ENCODE measurements around the gene PALLD.
"Not testable (repeated sequence)": the region's sequence is repeated elsewhere in the genome, so short reads cannot be mapped to it uniquely, and the experiment has no call there.

Gene PALLD

GRCh38 chr4:168796362-168797106, 299.7 kb downstream of the PALLD start:
- Histone ChIP-seq H3K4me3 (no peak overlapping the region), H3K27ac (peak overlapping the region in 10 of 11 experiments; percentile 61 to 98 (median 88); a peak in 21 of 22 replicates), H4K20me1 (no peaks in the 10 kb centered on the region), H3K4me2 (peak overlapping the region in 10 of 11 experiments; percentile 46 to 83 (median 72); a peak in 16 of 22 replicates), H3K9ac (peak overlapping the region in 7 of 11 experiments; percentile 34 to 83 (median 75); a peak in 12 of 22 replicates), H3K9me3 (replicated peaks in 1 of 11) (peaks cover 0 to 40% (median 1%) of the 10 kb centered on the region in 11 experiments; a peak in 11 of 22 replicates), H3K36me3 (peaks cover 0 to 8% (median 0%) of the 10 kb centered on the region in 11 experiments; a peak in 2 of 22 replicates), H3K4me1 (peaks cover 6 to 82% (median 67%) of the 10 kb centered on the region in 10 experiments), H3K27me3 (no peaks in the 10 kb centered on the region)
- no peak for TF ChIP-seq Cebpa-rat (IDR thresholded peaks at IDR 0.05)

GRCh38 chr4:168797194-168797593, 300.3 kb downstream of the PALLD start:
- peaks cover 0 to 40% (median 4%) of the 10 kb centered on the region in 11 experiments; a peak in 12 of 22 replicates for H3K9me3 ChIP-seq (replicated peaks in 1 of 11)
- peak in 3 of 11 experiments; percentile 38 to 87 (median 68); a peak in 6 of 22 replicates for TF ChIP-seq Cebpa-rat (IDR thresholded peaks at IDR 0.05)
- H3K27me3 ChIP-seq = no peaks in the 10 kb centered on the region
- 0 out of 22 replicates have a peak, but pooled peaks cover 0 to 1% (median 0%) of the 10 kb centered on the region in 11 experiments for H3K36me3 ChIP-seq
- H3K4me2 ChIP-seq = peak overlapping the region; percentile 7 to 83 (median 71); a peak in 20 of 22 replicates
- peak overlapping the region in 10 of 11 experiments; percentile 61 to 98 (median 88); a peak in 21 of 22 replicates for H3K27ac ChIP-seq
- H4K20me1 ChIP-seq = no peaks in the 10 kb centered on the region
- H3K9ac ChIP-seq = peak overlapping the region in 9 of 11 experiments; percentile 47 to 83 (median 72); a peak in 17 of 22 replicates
- peaks cover 6 to 84% (median 67%) of the 10 kb centered on the region in 10 experiments for H3K4me1 ChIP-seq
- H3K4me3 ChIP-seq = peak overlapping the region in 3 of 10 experiments; percentile 8 to 20 (median 19); a peak in 2 of 20 replicates

- peaks cover 6 to 89% (median 72%) of the 10 kb centered on the region in 10 experiments for H3K4me1 ChIP-seq
Observed at GRCh38 chr4:168797738-168798375, 301.0 kb downstream of the PALLD start.

GRCh38 chr4:168800926-168801325, 304.1 kb downstream of the PALLD start:
- H4K20me1 ChIP-seq = no peaks in the 10 kb centered on the region
- no peak overlapping the region for H3K4me3 ChIP-seq
- TF ChIP-seq Cebpa-rat (IDR thresholded peaks at IDR 0.05) = no peak
- no peaks in the 10 kb centered on the region for H3K36me3 ChIP-seq
- H3K9ac ChIP-seq = no peak overlapping the region
- peaks cover 0 to 80% (median 63%) of the 10 kb centered on the region in 10 experiments; a peak in 17 of 20 replicates for H3K4me1 ChIP-seq
- H3K27ac ChIP-seq = peak overlapping the region in 4 of 11 experiments; percentile 6 to 98 (median 54); a peak in 4 of 22 replicates
- peaks cover 0 to 18% (median 5%) of the 10 kb centered on the region in 11 experiments; a peak in 9 of 22 replicates for H3K9me3 ChIP-seq (replicated peaks in 1 of 11)
- peak overlapping the region in 4 of 11 experiments; percentile 41 to 57 (median 42); a peak in 6 of 22 replicates for H3K4me2 ChIP-seq
- no peaks in the 10 kb centered on the region for H3K27me3 ChIP-seq

More at GRCh38 chr4:168797738-168798375, 301.0 kb downstream of the PALLD start:
- Histone ChIP-seq H3K36me3 (no peaks in the 10 kb centered on the region), H3K9ac (peak overlapping the region in 9 of 11 experiments; percentile 52 to 83 (median 72); a peak in 17 of 22 replicates), H3K27ac (peak overlapping the region; percentile 19 to 98 (median 87); a peak in 21 of 22 replicates), H3K4me3 (peak overlapping the region in 4 of 10 experiments; percentile 8 to 20 (median 14); a peak in 3 of 20 replicates), H3K4me2 (peak overlapping the region; percentile 7 to 83 (median 71); a peak in 21 of 22 replicates), H4K20me1 (no peaks in the 10 kb centered on the region), H3K9me3 (replicated peaks in 1 of 11) (peaks cover 0 to 39% (median 6%) of the 10 kb centered on the region in 11 experiments; a peak in 12 of 22 replicates), H3K27me3 (no peaks in the 10 kb centered on the region)
- peak in 3 of 11 experiments; percentile 31 to 51 (median 45); a peak in 4 of 22 replicates for TF ChIP-seq Cebpa-rat (IDR thresholded peaks at IDR 0.05)

GRCh38 chr4:168802222-168802621, 305.4 kb downstream of the PALLD start:
- peaks cover 0 to 80% (median 54%) of the 10 kb centered on the region in 10 experiments; a peak in 17 of 20 replicates for H3K4me1 ChIP-seq
- H3K4me2 ChIP-seq = no peak overlapping the region
- no peaks in the 10 kb centered on the region for H3K36me3 ChIP-seq
- H4K20me1 ChIP-seq = no peaks in the 10 kb centered on the region
- TF ChIP-seq Cebpa-rat (IDR thresholded peaks at IDR 0.05) = no peak
- no peaks in the 10 kb centered on the region for H3K27me3 ChIP-seq
- no peak overlapping the region for H3K9ac ChIP-seq
- peaks cover 0 to 18% (median 5%) of the 10 kb centered on the region in 11 experiments; a peak in 9 of 22 replicates for H3K9me3 ChIP-seq (replicated peaks in 1 of 11)
- peak overlapping the region in 4 of 11 experiments; percentile 26 to 95 (median 50); a peak in 4 of 22 replicates for H3K27ac ChIP-seq
- H3K4me3 ChIP-seq = no peak overlapping the region

GRCh38 chr4:168803052-168803451, 306.2 kb downstream of the PALLD start:
- H3K27me3 ChIP-seq, H3K4me3 ChIP-seq, H4K20me1 ChIP-seq, H3K36me3 ChIP-seq, H3K9ac ChIP-seq: not testable (repeated sequence)
- Histone ChIP-seq H3K4me1 (peaks cover 0 to 71% (median 46%) of the 10 kb centered on the region in 10 experiments; a peak in 17 of 20 replicates), H3K4me2 (peak overlapping the region in 5 of 11 experiments; percentile 44 to 66 (median 55); a peak in 9 of 22 replicates), H3K27ac (peak overlapping the region in 5 of 11 experiments; percentile 17 to 65 (median 35); a peak in 6 of 22 replicates), H3K9me3 (replicated peaks in 1 of 11) (peaks cover 0 to 18% (median 5%) of the 10 kb centered on the region in 11 experiments; a peak in 9 of 22 replicates)

GRCh38 chr4:168803732-168804131, 306.9 kb downstream of the PALLD start:
- no peaks in the 10 kb centered on the region for H3K36me3 ChIP-seq
- no peak for TF ChIP-seq Cebpa-rat (IDR thresholded peaks at IDR 0.05)
- H3K4me3 ChIP-seq = no peak overlapping the region
- peak overlapping the region in 5 of 11 experiments; percentile 17 to 65 (median 35); a peak in 5 of 22 replicates for H3K27ac ChIP-seq
- H3K4me1 ChIP-seq = peaks cover 0 to 65% (median 41%) of the 10 kb centered on the region in 10 experiments; a peak in 12 of 20 replicates
- H4K20me1 ChIP-seq = no peaks in the 10 kb centered on the region
- no peaks in the 10 kb centered on the region for H3K27me3 ChIP-seq
- H3K9ac ChIP-seq = no peak overlapping the region
- peak overlapping the region in 5 of 11 experiments; percentile 44 to 66 (median 55); a peak in 9 of 22 replicates for H3K4me2 ChIP-seq
- peaks cover 0 to 18% (median 5%) of the 10 kb centered on the region in 11 experiments; a peak in 9 of 22 replicates for H3K9me3 ChIP-seq (replicated peaks in 1 of 11)

GRCh38 chr4:168804146-168804545, 307.3 kb downstream of the PALLD start:
- Histone ChIP-seq H3K27ac (peak overlapping the region in 4 of 11 experiments; percentile 26 to 62 (median 32); a peak in 3 of 22 replicates), H3K9me3 (replicated peaks in 1 of 11) (peaks cover 0 to 15% (median 5%) of the 10 kb centered on the region in 11 experiments; a peak in 9 of 22 replicates), H3K27me3 (no peaks in the 10 kb centered on the region), H3K36me3 (no peaks in the 10 kb centered on the region), H3K9ac (no peak overlapping the region), H3K4me3 (no peak overlapping the region), H4K20me1 (no peaks in the 10 kb centered on the region), H3K4me2 (peak overlapping the region in 5 of 11 experiments; percentile 44 to 66 (median 55); a peak in 5 of 22 replicates), H3K4me1 (peaks cover 0 to 61% (median 37%) of the 10 kb centered on the region in 10 experiments; a peak in 12 of 20 replicates)
- TF ChIP-seq Cebpa-rat (IDR thresholded peaks at IDR 0.05) = no peak

Measured in BLaER1 treated with 17β-estradiol and CSF1 and Interleukin-3, amounts not matched to agents 10 nM and 100 nM (cell line).